H1 (cell line): ENCODE measurements around the gene DUSP9. TPM values are rescaled to one million over a fixed set of nuclear protein-coding genes. Genes with fewer than 3 reads are reported as not detected.
"Not testable (repeated sequence)": the region's sequence is repeated elsewhere in the genome, so short reads cannot be mapped to it uniquely, and the experiment has no call there.

Experiments used
- CTCF ChIA-PET: fragments of 300-600 bp; sonication (Branson Sonifier 250); formaldehyde crosslinking; loops from one replicate; lab custom pipeline; 2021; ENCODE audit not compliant: partially characterized antibody; lab: Charles Lee
- POLR2A ChIA-PET: fragments of 300-600 bp; sonication (Branson Sonifier 250); formaldehyde crosslinking; loops from one replicate; lab custom pipeline; 2021; ENCODE audit warnings: inconsistent platforms; ENCODE audit not compliant: partially characterized antibody; lab: Charles Lee
- DNase-seq, 2 experiments: peaks; one replicate each; pipeline versions ENCODE4 v3.0.0 to v3.0.0-alpha.2; 2010 to 2022; ENCODE audit warnings: low spot score in 2 of 2, low read depth in 1 of 2, mixed read lengths in 1 of 2
- FAIRE-seq: peaks from 2 replicates; lab custom pipeline; 2011; peaks lifted over from hg19 to GRCh38; lab: Jason Lieb, UNC
- H2AFZ ChIP-seq: 2 replicates; pipeline ENCODE4 v1.8.1; 2012; ENCODE audit warnings: low read length, inconsistent platforms
- H2AK5ac ChIP-seq: 2 replicates; pipeline ENCODE4 v1.6.1; 2013; ENCODE audit warnings: low read depth, low read length
- H2BK120ac ChIP-seq: replicated peaks from 2 replicates; pipeline ENCODE3; 2013; ENCODE audit warnings: low read depth, low read length, inconsistent platforms
- H2BK12ac ChIP-seq: 2 replicates; pipeline ENCODE4 v1.6.1; 2013; ENCODE audit warnings: low read depth, low read length
- H2BK15ac ChIP-seq: 2 replicates; pipeline ENCODE4 v1.6.1; 2013; ENCODE audit warnings: low read length
- H2BK20ac ChIP-seq: 2 replicates; pipeline ENCODE4 v1.6.1; 2013; ENCODE audit warnings: low read length
- H2BK5ac ChIP-seq: 2 replicates; pipeline ENCODE4 v1.6.1; 2013; ENCODE audit warnings: low read depth, low read length
- H3K14ac ChIP-seq: 2 replicates; pipeline ENCODE4 v1.6.1; 2013; ENCODE audit warnings: inconsistent platforms; ENCODE audit not compliant: insufficient read length
- H3K18ac ChIP-seq: 2 replicates; pipeline ENCODE4 v1.6.1; 2013; ENCODE audit warnings: low read length; ENCODE audit errors: extremely low read depth
- H3K23ac ChIP-seq: 2 replicates; pipeline ENCODE4 v1.6.1; 2013; ENCODE audit warnings: inconsistent platforms; ENCODE audit not compliant: insufficient read length
- H3K23me2 ChIP-seq: 2 replicates; pipeline ENCODE4 v1.6.1; 2013; ENCODE audit warnings: low read depth, low read length
- H3K27ac ChIP-seq: 2 replicates; pipeline ENCODE4 v1.6.1; 2011; ENCODE audit warnings: low read depth, low read length, inconsistent platforms
- H3K27me3 ChIP-seq, 4 experiments: replicated peaks in 1 of 4; 1 replicate in 1 of 4; 2 replicates in 3 of 4; pipeline versions ENCODE4 v1.6.1 to v1.8.1; 2011 to 2013; ENCODE audit warnings: low read length in 3 of 4, mild to moderate bottlenecking in 3 of 4, inconsistent platforms in 2 of 4, mixed read lengths in 2 of 4, moderate library complexity in 1 of 4; ENCODE audit not compliant: control insufficient read depth in 3 of 4, insufficient read depth in 3 of 4; ENCODE audit errors: extremely low read depth in 1 of 4
- H3K36me3 ChIP-seq, 4 experiments: 2 replicates each; pipeline versions ENCODE4 v1.6.1 to v1.8.1; 2011 to 2013; ENCODE audit warnings: mild to moderate bottlenecking in 4 of 4, low read length in 3 of 4, moderate library complexity in 2 of 4, control low read depth in 1 of 4, inconsistent platforms in 1 of 4; ENCODE audit not compliant: insufficient read depth in 4 of 4, control insufficient read depth in 2 of 4
- H3K4ac ChIP-seq: replicated peaks from 2 replicates; pipeline ENCODE3; 2013; ENCODE audit warnings: low read length, low read depth, mixed read lengths, inconsistent platforms; ENCODE audit not compliant: insufficient read length
- H3K4me1 ChIP-seq, 4 experiments: replicated peaks in 1 of 4; 1 replicate in 1 of 4; 2 replicates in 3 of 4; pipeline versions ENCODE4 v1.6.1 to v1.8.1; 2011 to 2013; ENCODE audit warnings: low read length in 3 of 4, inconsistent platforms in 2 of 4, mixed read lengths in 1 of 4; ENCODE audit not compliant: insufficient read depth in 4 of 4, control insufficient read depth in 3 of 4
- H3K4me2 ChIP-seq, 2 experiments: 2 replicates each; pipeline versions ENCODE4 v1.6.1 to v1.8.1; 2011 to 2013; ENCODE audit warnings: low read depth in 2 of 2, low read length in 2 of 2, control low read depth in 1 of 2, inconsistent platforms in 1 of 2, mild to moderate bottlenecking in 1 of 2; ENCODE audit not compliant: insufficient read depth in 1 of 2
- H3K4me3 ChIP-seq, 4 experiments: fragments of 200-600, 300-600 bp in 1 of 4; sonication (generic), shearing (Covaris generic), sonication (Bioruptor Twin) in 1 of 4; 2 replicates each; pipeline versions ENCODE4 v1.5.1 to v1.8.1; 2011 to 2016; ENCODE audit warnings: low read length in 4 of 4, low read depth in 3 of 4, control low read depth in 2 of 4, inconsistent platforms in 2 of 4, mild to moderate bottlenecking in 2 of 4, mixed read lengths in 1 of 4, moderate library complexity in 1 of 4; ENCODE audit not compliant: insufficient read depth in 2 of 4; ENCODE audit errors: extremely low read depth in 1 of 4
- H3K56ac ChIP-seq: replicated peaks from 2 replicates; pipeline ENCODE3; 2013; ENCODE audit warnings: low read depth, mild to moderate bottlenecking, mixed read lengths, low read length, inconsistent platforms; ENCODE audit not compliant: insufficient read length
- H3K79me1 ChIP-seq: 2 replicates; pipeline ENCODE4 v1.6.1; 2013; ENCODE audit warnings: low read depth, low read length, control low read depth
- H3K79me2 ChIP-seq, 2 experiments: 2 replicates each; pipeline versions ENCODE4 v1.6.1 to v1.8.1; 2012 to 2013; ENCODE audit warnings: low read length in 2 of 2, mild to moderate bottlenecking in 2 of 2, inconsistent platforms in 1 of 2; ENCODE audit not compliant: insufficient read depth in 2 of 2, control insufficient read depth in 1 of 2
- H3K9ac ChIP-seq, 4 experiments: replicated peaks in 1 of 4; 1 replicate in 1 of 4; 2 replicates in 3 of 4; pipeline versions ENCODE4 v1.6.1 to v1.8.1; 2011 to 2013; ENCODE audit warnings: low read depth in 3 of 4, low read length in 3 of 4, control low read depth in 2 of 4, mild to moderate bottlenecking in 2 of 4, moderate library complexity in 2 of 4, inconsistent platforms in 1 of 4; ENCODE audit errors: extremely low read depth in 1 of 4
- H3K9me3 ChIP-seq, 2 experiments: 2 replicates each; pipeline versions ENCODE4 v1.6.1 to v1.8.1; 2012 to 2013; ENCODE audit warnings: mild to moderate bottlenecking in 2 of 2, moderate library complexity in 2 of 2, control low read depth in 1 of 2, inconsistent platforms in 1 of 2, low read depth in 1 of 2, low read length in 1 of 2, mixed read lengths in 1 of 2; ENCODE audit not compliant: insufficient read depth in 2 of 2
- H4K20me1 ChIP-seq, 2 experiments: replicated peaks in 1 of 2; 2 replicates each; pipeline versions ENCODE3 to v1.8.1; 2011 to 2013; ENCODE audit warnings: inconsistent platforms in 2 of 2, low read length in 2 of 2, mild to moderate bottlenecking in 1 of 2; ENCODE audit not compliant: insufficient read depth in 2 of 2, control insufficient read depth in 1 of 2
- H4K5ac ChIP-seq: 2 replicates; pipeline ENCODE4 v1.6.1; 2013; ENCODE audit warnings: low read length, low read depth, mixed read lengths, inconsistent platforms; ENCODE audit not compliant: insufficient read length
- H4K8ac ChIP-seq: 2 replicates; pipeline ENCODE4 v1.8.0; 2013; ENCODE audit warnings: mild to moderate bottlenecking, moderate library complexity, low read length, inconsistent platforms; ENCODE audit not compliant: insufficient read depth; ENCODE audit errors: extremely low read depth
- H4K91ac ChIP-seq: replicated peaks from 2 replicates; pipeline ENCODE3; 2013; ENCODE audit warnings: low read length, mixed read lengths, inconsistent platforms; ENCODE audit not compliant: insufficient read length
- WGBS, 2 experiments: shearing (Covaris generic) in 1 of 2; methylation state at CpG; one replicate each; pipeline versions ENCODE4 v1.1.6 to v1.1.7; 2013 to 2015; ENCODE audit warnings: low lambda C conversion rate in 2 of 2, mixed read lengths in 2 of 2, inconsistent platforms in 1 of 2, low coverage in 1 of 2, missing lambda C conversion rate in 1 of 2; ENCODE audit not compliant: insufficient replicate concordance in 2 of 2, insufficient coverage in 1 of 2, insufficient read length in 1 of 2; ENCODE audit errors: extremely low coverage in 1 of 2, missing lambda C conversion rate in 1 of 2; 5-methylcytosine and 5-hydroxymethylcytosine counted together
- polyA plus RNA-seq, 7 experiments: library from polyadenylated mRNA; depleted of rRNA in 3 of 7; stranded (reverse) in 5 of 7; unstranded in 2 of 7; fragments of >200 nt in 5 of 7; fragments of 200-250 nt in 2 of 7; gene quantifications; 1 replicate in 5 of 7; 2 replicates in 1 of 7; 4 replicates in 1 of 7; pipeline versions ENCODE4 v1.2.1 to v1.2.3, GENCODE V29; 2011 to 2013; ENCODE audit warnings: missing spikeins in 2 of 7, mixed read lengths in 2 of 7
- total RNA-seq: library from RNA; stranded (reverse); fragmentation: NEBNext Ultra II Directional; extraction: Animal tissue kit (Norgen Biotek cat#: 25700); gene quantifications from 2 replicates; pipeline ENCODE4 v1.2.1, GENCODE V29; 2021

Gene DUSP9
- total and polyA plus RNA-seq, 2 of the 8 experiments (the other 6 are each of a cell fraction or from before 2014, with no cell fraction given) = 0.80 to 1.1 TPM

GRCh38 chrX:153696538-153696937, 49.5 kb downstream of the DUSP9 start:
- H3K27ac ChIP-seq, H3K4me1 ChIP-seq, H4K8ac ChIP-seq, H3K79me1 ChIP-seq, H2BK12ac ChIP-seq, H3K4me3 ChIP-seq, H4K5ac ChIP-seq, H2BK15ac ChIP-seq, H4K91ac ChIP-seq, H2BK5ac ChIP-seq, H3K56ac ChIP-seq, H3K9me3 ChIP-seq, DNase-seq, FAIRE-seq, H3K4ac ChIP-seq, H3K27me3 ChIP-seq, H3K9ac ChIP-seq, H2AK5ac ChIP-seq, H2AFZ ChIP-seq, H2BK120ac ChIP-seq, H3K18ac ChIP-seq, H2BK20ac ChIP-seq, H3K4me2 ChIP-seq, H4K20me1 ChIP-seq, H3K79me2 ChIP-seq, H3K23ac ChIP-seq, H3K14ac ChIP-seq, H3K23me2 ChIP-seq: not testable (repeated sequence)
- CTCF ChIA-PET = interaction anchor here (2.3 kb wide), 1 partner anchor 9 kb away, joined by 10 read pairs; the partner anchor contains the start of gene SLC6A8
- 93% methylated on average over 2 of the region's 10 CpGs; no CpG with 5 or more reads in 1 of the 2 experiments for WGBS, 2 experiments
- H3K36me3 ChIP-seq = peaks cover 0 to 30% (median 13%) of the 10 kb centered on the region in 4 experiments; a peak in 6 of 8 replicates
- POLR2A ChIA-PET = interaction anchor here (1.3 to 1.5 kb wide), 2 partner anchors 12 kb away, joined by 3 to 6 read pairs; no protein-coding TSS in a partner anchor
